WI38 (cell line): ENCODE data around the gene APOBEC2.

Experiments used
- H3K4me3 ChIP-seq: 2 replicates; pipeline ENCODE4 v1.5.1; 2011; ENCODE audit warnings: low read depth, mild to moderate bottlenecking, control low read depth, low read length
- CTCF ChIP-seq: IDR thresholded peaks from 2 replicates; pipeline ENCODE4 v1.5.1; 2012; ENCODE audit warnings: low read depth, mild to moderate bottlenecking, control low read depth, low read length

APOBEC2 gene

GRCh38 chr6:41073203-41073967, 20.4 kb downstream of the APOBEC2 start:
- TF ChIP-seq CTCF: peak; percentile 16; the same call in 1 of the 2 replicates
- peak overlapping the region; percentile 92 for H3K4me3 ChIP-seq

DNA sequence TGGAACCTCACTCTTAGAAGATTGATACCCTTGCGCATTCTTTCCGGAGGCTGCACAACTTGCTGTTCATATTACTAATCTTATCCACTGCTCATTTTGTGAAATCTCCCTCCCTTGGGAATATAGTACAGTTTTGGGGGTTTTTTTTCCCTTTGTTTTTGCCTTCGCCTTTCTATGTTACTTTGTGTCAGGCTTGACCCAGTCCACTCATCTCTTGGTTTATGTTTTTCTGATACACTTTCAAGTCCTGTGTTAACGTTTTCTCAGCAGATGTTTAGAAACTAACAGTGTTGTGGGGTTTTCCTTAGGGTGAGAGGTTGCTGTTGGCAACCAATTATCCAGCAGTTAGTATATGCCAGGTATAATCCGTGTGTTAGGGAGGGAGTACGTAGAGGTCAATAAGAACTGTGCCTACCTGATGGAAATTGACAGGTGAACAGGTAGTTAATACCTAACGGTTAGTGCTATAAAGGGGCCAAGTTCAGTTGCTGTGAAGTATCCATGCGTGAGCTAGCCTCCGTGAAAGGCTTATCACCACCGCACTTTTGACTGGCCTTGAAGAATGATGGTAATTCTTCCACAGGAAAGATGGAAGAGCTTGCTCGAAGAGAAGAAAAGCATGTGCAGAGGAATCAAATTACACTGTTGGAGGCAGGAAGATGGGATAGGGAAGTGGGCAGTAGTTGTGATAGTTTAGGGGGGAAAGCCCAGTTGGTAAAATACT, 21.1 kb downstream of the APOBEC2 start:
- no peak for TF ChIP-seq CTCF

DNA sequence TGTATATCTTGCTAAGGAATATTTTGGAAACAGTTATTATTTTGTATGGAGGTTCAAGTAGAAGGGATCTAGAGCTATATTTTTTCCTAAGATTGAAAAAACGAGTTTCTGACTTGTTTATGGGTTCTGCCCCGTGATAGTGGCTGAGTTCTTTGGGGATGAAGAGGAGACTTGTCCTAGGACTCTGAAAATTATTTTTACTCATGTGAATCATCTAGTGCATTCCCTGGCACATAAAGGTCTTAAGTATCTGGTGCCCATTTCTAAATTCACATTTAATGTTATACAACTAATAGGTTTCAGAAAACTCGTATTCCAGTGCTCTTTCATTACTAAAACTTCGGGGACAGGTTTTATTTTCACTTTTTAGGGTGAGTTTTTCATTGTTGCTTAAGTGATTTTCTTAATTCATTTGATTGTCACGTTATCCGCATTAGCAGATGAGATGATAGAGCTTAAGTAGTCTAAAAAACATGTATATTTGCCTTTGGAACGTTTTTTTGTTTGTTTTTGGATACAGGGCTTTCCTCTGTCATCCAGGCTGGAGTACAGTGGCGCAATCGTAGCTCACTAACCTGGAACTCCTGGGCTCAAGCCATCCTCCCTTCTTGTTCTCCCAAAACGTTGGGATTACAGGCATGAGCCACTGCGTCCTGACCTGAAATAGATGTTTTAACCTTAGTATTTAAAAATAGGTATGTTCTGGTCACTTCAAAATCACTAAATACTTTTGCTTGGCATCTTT, 21.9 kb downstream of the APOBEC2 start:
- H3K4me3 ChIP-seq: peak overlapping the region; percentile 92
- no peak for TF ChIP-seq CTCF

More for the DNA sequence above, 21.1 kb downstream of the APOBEC2 start:
- H3K4me3 ChIP-seq: peak overlapping the region; percentile 92

- no peak overlapping the region for H3K4me3 ChIP-seq
- no peak for TF ChIP-seq CTCF
Observed at GRCh38 chr6:41075651-41076626, 22.9 kb downstream of the APOBEC2 start.

- no peak overlapping the region for H3K4me3 ChIP-seq
- no peak for TF ChIP-seq CTCF
Observed at GRCh38 chr6:41077536-41077935, 24.5 kb downstream of the APOBEC2 start.

DNA sequence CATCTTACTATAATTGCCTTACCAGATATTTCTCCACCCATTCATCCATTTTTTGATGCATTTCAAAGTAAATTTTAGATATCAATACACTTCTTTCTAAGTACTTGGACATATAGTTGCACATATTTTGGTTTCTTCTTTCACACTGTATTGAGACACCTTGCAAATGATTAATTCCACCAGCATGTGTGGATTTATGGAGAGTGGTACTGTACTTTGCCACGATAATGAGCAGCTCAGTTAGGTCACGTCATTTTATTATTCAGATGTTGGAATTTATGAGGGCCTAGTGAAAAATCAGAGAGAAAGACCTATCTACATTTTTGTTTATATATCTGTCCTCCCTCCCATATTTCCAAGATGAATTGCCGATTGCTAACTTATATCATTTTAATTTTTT, 25.1 kb downstream of the APOBEC2 start:
- no peak overlapping the region for H3K4me3 ChIP-seq
- no peak for TF ChIP-seq CTCF
